HEK293 (cell line): ENCODE results near the gene TCEA3.

Experiments
- CTCF ChIA-PET: fragments of 350-600 bp; formaldehyde crosslinking; extraction: SDS; loops from one replicate; lab custom pipeline; 2021; ENCODE audit warnings: antibody characterized with exemption; lab: Yijun Ruan, JAX
- POLR2A ChIA-PET: fragments of 300-600 bp; formaldehyde crosslinking; extraction: SDS; loops from one replicate; lab custom pipeline; 2020; ENCODE audit warnings: antibody characterized with exemption, inconsistent platforms; lab: Yijun Ruan, JAX
- H3K27ac ChIP-seq: fragments of 200-500 bp; sonication (Bioruptor generic); 2 replicates; pipeline ENCODE4 v1.5.1; 2014; ENCODE audit warnings: low read depth, low read length, control low read depth, inconsistent platforms; ENCODE audit errors: extremely low read depth
- H3K36me3 ChIP-seq, 2 experiments: fragments of 200-500 bp in 1 of 2; sonication (Bioruptor generic) in 1 of 2; 1 replicate in 1 of 2; 2 replicates in 1 of 2; pipeline ENCODE4 v1.5.1; 2014 to 2017; ENCODE audit warnings: inconsistent platforms in 2 of 2, low read length in 2 of 2; ENCODE audit not compliant: control insufficient read depth in 2 of 2, insufficient read depth in 1 of 2
- H3K4me1 ChIP-seq: fragments of 200-500 bp; sonication (Bioruptor generic); 2 replicates; pipeline ENCODE4 v1.5.1; 2014; ENCODE audit warnings: mild to moderate bottlenecking, low read length, inconsistent platforms; ENCODE audit not compliant: control insufficient read depth, insufficient read depth
- H3K4me3 ChIP-seq: 2 replicates; pipeline ENCODE4 v1.5.1; 2011; ENCODE audit warnings: low read depth, mild to moderate bottlenecking, control low read depth, low read length, moderate library complexity
- H3K9me3 ChIP-seq: fragments of 200-500 bp; sonication (Bioruptor generic); 2 replicates; pipeline ENCODE4 v1.5.1; 2014; ENCODE audit warnings: low read depth, low read length, inconsistent platforms; ENCODE audit not compliant: control insufficient read depth, insufficient read depth
- ZNF174 ChIP-seq: fragments of 450-650 bp; formaldehyde crosslinking; IDR thresholded peaks from 2 replicates; pipeline ENCODE4 v1.5.0; 2017; ENCODE audit warnings: missing biosample characterization, mild to moderate bottlenecking, missing genetic modification characterization
- ZNF214 ChIP-seq: fragments of 450-650 bp; formaldehyde crosslinking; IDR thresholded peaks from 2 replicates; pipeline ENCODE4 v1.5.1; 2017; ENCODE audit warnings: missing biosample characterization, mild to moderate bottlenecking, missing genetic modification characterization, borderline replicate concordance
- ZNF302 ChIP-seq: fragments of 450-650 bp; formaldehyde crosslinking; IDR thresholded peaks from 2 replicates; pipeline ENCODE4 v1.5.1; 2016; ENCODE audit warnings: missing biosample characterization, missing genetic modification characterization, low read depth
- ZNF311 ChIP-seq: fragments of 450-650 bp; formaldehyde crosslinking; IDR thresholded peaks from 2 replicates; pipeline ENCODE4 v1.5.1; 2017; ENCODE audit warnings: missing biosample characterization, missing genetic modification characterization, borderline replicate concordance
- ZNF391 ChIP-seq: fragments of 450-650 bp; formaldehyde crosslinking; IDR thresholded peaks from 2 replicates; pipeline ENCODE4 v1.5.1; 2016; ENCODE audit warnings: low read depth, missing biosample characterization, missing genetic modification characterization, borderline replicate concordance
- ZNF544 ChIP-seq: fragments of 450-650 bp; formaldehyde crosslinking; IDR thresholded peaks from 2 replicates; pipeline ENCODE4 v1.5.0; 2017; ENCODE audit warnings: missing biosample characterization, missing genetic modification characterization
- ZNF830 ChIP-seq: fragments of 450-650 bp; IDR thresholded peaks from 2 replicates; pipeline ENCODE4 v1.5.0; 2018; ENCODE audit warnings: missing biosample characterization, missing genetic modification characterization, low read depth, mild to moderate bottlenecking, moderate library complexity
- TF ChIP-seq, protein P1 (sequence below): fragments of 450-650 bp; formaldehyde crosslinking; IDR thresholded peaks from 2 replicates; pipeline ENCODE4 v1.5.1; 2016; ENCODE audit warnings: missing biosample characterization, missing genetic modification characterization
- TF ChIP-seq, protein P2 (sequence below): IDR thresholded peaks from 2 replicates; pipeline ENCODE4 v1.6.1; 2011; ENCODE audit warnings: mild to moderate bottlenecking, low read depth, low read length, borderline replicate concordance

TCEA3 gene

DNA sequence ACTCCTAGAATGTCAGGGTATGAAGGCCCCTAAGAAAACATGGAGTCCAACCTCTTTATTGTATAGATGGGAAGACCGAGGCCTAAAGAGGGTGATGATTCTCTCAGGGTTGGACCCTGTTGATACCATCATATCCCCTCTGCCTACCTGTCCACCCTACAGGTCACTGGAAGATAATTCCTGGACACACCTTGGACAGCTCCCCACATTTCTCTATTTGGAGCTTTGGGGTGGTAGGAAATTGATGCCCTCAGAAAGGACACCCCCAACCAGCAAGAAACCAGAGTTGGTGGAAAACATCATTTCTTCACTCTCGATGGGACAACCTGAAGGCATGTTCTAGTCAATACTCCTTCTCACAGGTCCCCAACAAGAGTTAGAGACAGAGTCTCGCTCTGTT lies 3.0 kb upstream of the TCEA3 start:
- Histone ChIP-seq H3K27ac (no peak overlapping the region), H3K4me1 (no peaks in the 10 kb centered on the region), H3K9me3 (no peaks in the 10 kb centered on the region), H3K4me3 (no peak overlapping the region), H3K36me3 (peaks cover 0 to 51% of the 10 kb centered on the region in 2 experiments; a peak in 1 of 3 replicates)
- no peak for TF ChIP-seq ZNF214 (tag by site-specific recombination)
- TF ChIP-seq, protein P1, sequence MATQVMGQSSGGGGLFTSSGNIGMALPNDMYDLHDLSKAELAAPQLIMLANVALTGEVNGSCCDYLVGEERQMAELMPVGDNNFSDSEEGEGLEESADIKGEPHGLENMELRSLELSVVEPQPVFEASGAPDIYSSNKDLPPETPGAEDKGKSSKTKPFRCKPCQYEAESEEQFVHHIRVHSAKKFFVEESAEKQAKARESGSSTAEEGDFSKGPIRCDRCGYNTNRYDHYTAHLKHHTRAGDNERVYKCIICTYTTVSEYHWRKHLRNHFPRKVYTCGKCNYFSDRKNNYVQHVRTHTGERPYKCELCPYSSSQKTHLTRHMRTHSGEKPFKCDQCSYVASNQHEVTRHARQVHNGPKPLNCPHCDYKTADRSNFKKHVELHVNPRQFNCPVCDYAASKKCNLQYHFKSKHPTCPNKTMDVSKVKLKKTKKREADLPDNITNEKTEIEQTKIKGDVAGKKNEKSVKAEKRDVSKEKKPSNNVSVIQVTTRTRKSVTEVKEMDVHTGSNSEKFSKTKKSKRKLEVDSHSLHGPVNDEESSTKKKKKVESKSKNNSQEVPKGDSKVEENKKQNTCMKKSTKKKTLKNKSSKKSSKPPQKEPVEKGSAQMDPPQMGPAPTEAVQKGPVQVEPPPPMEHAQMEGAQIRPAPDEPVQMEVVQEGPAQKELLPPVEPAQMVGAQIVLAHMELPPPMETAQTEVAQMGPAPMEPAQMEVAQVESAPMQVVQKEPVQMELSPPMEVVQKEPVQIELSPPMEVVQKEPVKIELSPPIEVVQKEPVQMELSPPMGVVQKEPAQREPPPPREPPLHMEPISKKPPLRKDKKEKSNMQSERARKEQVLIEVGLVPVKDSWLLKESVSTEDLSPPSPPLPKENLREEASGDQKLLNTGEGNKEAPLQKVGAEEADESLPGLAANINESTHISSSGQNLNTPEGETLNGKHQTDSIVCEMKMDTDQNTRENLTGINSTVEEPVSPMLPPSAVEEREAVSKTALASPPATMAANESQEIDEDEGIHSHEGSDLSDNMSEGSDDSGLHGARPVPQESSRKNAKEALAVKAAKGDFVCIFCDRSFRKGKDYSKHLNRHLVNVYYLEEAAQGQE = peak; percentile 78
- CTCF ChIA-PET = no interaction called here
- POLR2A ChIA-PET = interaction anchor here (0.7 kb wide), 1 partner anchor 124 kb away, joined by 4 read pairs; no protein-coding TSS in a partner anchor

DNA sequence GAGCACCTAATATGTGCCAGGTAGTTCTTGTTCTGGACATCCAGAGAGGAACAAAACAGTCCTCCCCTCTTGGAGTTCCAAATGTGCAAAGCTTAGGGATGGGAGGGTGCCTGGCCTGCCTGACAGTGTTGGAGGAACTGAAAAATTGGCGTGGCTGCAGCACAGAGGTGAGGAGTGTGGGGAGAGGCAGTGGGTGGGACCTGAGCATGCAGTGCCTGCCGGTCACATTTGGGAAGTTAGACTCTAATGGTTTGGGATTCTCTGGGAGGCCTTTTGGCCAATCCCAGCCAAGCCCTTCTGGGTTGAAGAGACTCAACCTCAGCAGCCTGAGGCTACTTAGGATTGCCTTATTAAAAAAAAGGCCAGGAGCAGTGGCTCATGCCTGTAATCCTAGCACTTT lies 2.3 kb upstream of the TCEA3 start:
- Histone ChIP-seq H3K4me3 (no peak overlapping the region), H3K9me3 (no peaks in the 10 kb centered on the region), H3K36me3 (peaks cover 0 to 44% of the 10 kb centered on the region in 2 experiments; a peak in 1 of 3 replicates), H3K4me1 (no peaks in the 10 kb centered on the region), H3K27ac (no peak overlapping the region)
- ChIA-PET POLR2A (interaction anchor here (0.7 to 1.2 kb wide), 2 partner anchors 82 to 125 kb away, joined by 4 to 6 read pairs; partner anchors contain the start of gene HNRNPR), CTCF (interaction anchor here (0.5 to 0.9 kb wide), 2 partner anchors 16 to 232 kb away, joined by 3 read pairs; no protein-coding TSS in a partner anchor)
- no peak for TF ChIP-seq ZNF311 (tag by site-specific recombination)
- TF ChIP-seq ZNF302 = no peak
- TF ChIP-seq, all 188 proteins: peak for 0

DNA sequence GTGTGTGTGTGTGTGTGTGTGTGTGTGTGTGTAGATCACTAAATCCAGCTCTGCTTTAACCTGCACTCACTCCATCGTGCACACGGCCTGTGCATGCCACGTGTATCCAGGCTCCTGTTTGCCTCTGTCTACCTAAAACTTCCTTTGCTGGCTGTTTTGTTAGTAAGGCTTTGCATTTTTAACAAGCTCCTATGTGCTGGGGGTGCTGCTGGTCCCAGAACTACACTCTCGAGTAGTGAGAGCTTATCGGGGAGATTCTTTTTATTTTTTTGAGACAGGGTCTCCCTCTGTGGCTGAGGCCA lies 596 bp upstream of the TCEA3 start:
- no peak for TF ChIP-seq ZNF830 (tag by site-specific recombination)
- TF ChIP-seq, all 188 proteins: peak for 0
- Histone ChIP-seq H3K27ac (no peak overlapping the region), H3K4me1 (no peaks in the 10 kb centered on the region), H3K9me3 (no peaks in the 10 kb centered on the region), H3K36me3 (peaks cover 0 to 28% of the 10 kb centered on the region in 2 experiments; a peak in 1 of 3 replicates), H3K4me3 (no peak overlapping the region)
- ChIA-PET CTCF (interaction anchor here (0.5 to 0.8 kb wide), 3 partner anchors 22 to 1613 kb away, joined by 3 to 4 read pairs (median 3); no protein-coding TSS in a partner anchor), POLR2A (interaction anchor here (0.8 kb wide), 1 partner anchor 22 kb away, joined by 5 read pairs; no protein-coding TSS in a partner anchor)

DNA sequence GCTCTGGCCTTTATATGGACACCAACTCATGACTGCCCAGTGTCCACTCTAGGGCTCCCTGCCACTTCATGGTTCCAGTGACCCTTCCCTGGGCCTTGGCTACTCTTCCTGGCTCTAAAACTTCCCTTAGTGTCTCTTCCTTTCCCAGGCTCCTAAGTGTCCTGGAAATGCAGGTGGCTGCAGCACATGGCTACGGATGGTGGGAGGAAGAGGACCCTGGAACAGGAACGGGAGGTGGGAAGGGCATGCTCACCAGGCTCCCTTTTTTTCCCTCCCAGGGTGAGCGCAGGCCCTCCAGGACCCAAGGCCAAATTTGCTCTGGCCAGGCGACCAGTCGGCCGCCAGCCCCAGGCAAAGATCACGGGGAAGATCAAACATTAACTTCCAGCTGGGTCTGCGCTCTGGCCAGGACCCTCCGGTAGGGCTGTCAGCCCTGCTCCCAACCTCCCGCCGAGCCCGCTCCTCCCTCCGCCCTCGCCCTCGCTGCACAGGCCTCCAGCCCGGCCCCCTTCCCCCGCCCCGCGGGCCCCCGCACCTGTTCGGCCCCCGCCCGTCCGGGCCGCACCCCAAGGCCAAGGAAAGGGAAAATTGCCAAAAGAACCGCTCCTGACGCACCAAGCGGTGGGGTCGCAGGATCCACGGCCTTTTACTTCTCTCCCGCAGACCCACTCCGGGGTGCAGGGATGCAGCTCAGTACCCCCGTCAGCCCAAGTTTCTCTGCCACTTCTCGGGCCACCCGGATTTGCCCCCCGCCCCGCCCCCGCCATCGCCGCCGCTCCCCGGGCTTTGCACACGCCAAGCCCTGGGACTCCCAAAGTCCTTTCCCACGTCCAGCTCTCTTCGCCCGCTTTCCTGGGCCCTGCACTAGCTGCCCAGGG lies 894 bp downstream of the TCEA3 start:
- CTCF ChIA-PET = interaction anchor here (0.6 to 4.1 kb wide), 3 partner anchors 19 to 204 kb away, joined by 3 to 18 read pairs (median 4); no protein-coding TSS in a partner anchor
- Histone ChIP-seq H3K4me1 (no peaks in the 10 kb centered on the region), H3K9me3 (no peaks in the 10 kb centered on the region), H3K36me3 (peaks cover 0 to 13% of the 10 kb centered on the region in 2 experiments; a peak in 1 of 3 replicates), H3K4me3 (no peak overlapping the region), H3K27ac (no peak overlapping the region)
- POLR2A ChIA-PET = no interaction called here
- TF ChIP-seq ZNF544 (tag by site-specific recombination) (no peak), ZNF391 (tag by site-specific recombination) (no peak), ZNF174 (no peak)
- TF ChIP-seq, protein P2, sequence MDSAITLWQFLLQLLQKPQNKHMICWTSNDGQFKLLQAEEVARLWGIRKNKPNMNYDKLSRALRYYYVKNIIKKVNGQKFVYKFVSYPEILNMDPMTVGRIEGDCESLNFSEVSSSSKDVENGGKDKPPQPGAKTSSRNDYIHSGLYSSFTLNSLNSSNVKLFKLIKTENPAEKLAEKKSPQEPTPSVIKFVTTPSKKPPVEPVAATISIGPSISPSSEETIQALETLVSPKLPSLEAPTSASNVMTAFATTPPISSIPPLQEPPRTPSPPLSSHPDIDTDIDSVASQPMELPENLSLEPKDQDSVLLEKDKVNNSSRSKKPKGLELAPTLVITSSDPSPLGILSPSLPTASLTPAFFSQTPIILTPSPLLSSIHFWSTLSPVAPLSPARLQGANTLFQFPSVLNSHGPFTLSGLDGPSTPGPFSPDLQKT = no peak
